Neural cell (in vitro differentiated cells): Measurements from ENCODE around the gene DDX39B. TPM values are rescaled to one million over a fixed set of nuclear protein-coding genes. Genes with fewer than 3 reads are reported as not detected.
"Not testable (repeated sequence)": the region's sequence is repeated elsewhere in the genome, so short reads cannot be mapped to it uniquely, and the experiment has no call there.

ENCODE experiments used
- H2AFZ ChIP-seq: fragments of 200-600, 300-800 bp; sonication (generic), shearing (Covaris generic); 2 replicates; pipeline ENCODE4 v1.6.0; 2014; ENCODE audit warnings: low read depth, mild to moderate bottlenecking, antibody characterized with exemption, low read length, moderate library complexity
- H3F3A ChIP-seq: fragments of 200-600 bp; shearing (Covaris generic); 2 replicates; pipeline ENCODE4 v1.6.1; 2016; ENCODE audit warnings: mild to moderate bottlenecking, moderate library complexity, mixed read lengths, antibody characterized with exemption, low read length; ENCODE audit not compliant: insufficient read depth, poor library complexity, severe bottlenecking
- H3K27ac ChIP-seq: fragments of 200-600, 300-800 bp; sonication (generic), shearing (Covaris generic); 2 replicates; pipeline ENCODE4 v1.5.1; 2014; ENCODE audit warnings: mild to moderate bottlenecking, low read length, moderate library complexity
- H3K27me3 ChIP-seq: fragments of 300-800, 200-600 bp; sonication (generic), shearing (Covaris generic); 2 replicates; pipeline ENCODE4 v1.6.0; 2014; ENCODE audit warnings: mild to moderate bottlenecking, low read depth, low read length, moderate library complexity; ENCODE audit not compliant: insufficient read depth
- H3K36me3 ChIP-seq: fragments of 300-800, 200-600 bp; sonication (generic), shearing (Covaris generic); 2 replicates; pipeline ENCODE4 v1.5.1; 2014; ENCODE audit warnings: mild to moderate bottlenecking, antibody characterized with exemption, low read length, moderate library complexity; ENCODE audit not compliant: insufficient read depth
- H3K4me2 ChIP-seq: fragments of 300-800, 200-600 bp; sonication (generic), shearing (Covaris generic); 2 replicates; pipeline ENCODE4 v1.6.0; 2014; ENCODE audit warnings: mild to moderate bottlenecking, low read length
- H3K4me3 ChIP-seq: fragments of 300-800, 200-600 bp; sonication (generic), shearing (Covaris generic); 2 replicates; pipeline ENCODE4 v1.5.1; 2014; ENCODE audit warnings: mild to moderate bottlenecking, low read length, moderate library complexity
- H3K79me2 ChIP-seq: fragments of 200-600 bp; shearing (Covaris generic); replicated peaks from 2 replicates; pipeline ENCODE4 v1.6.0; 2014; ENCODE audit warnings: mild to moderate bottlenecking, low read length, moderate library complexity; ENCODE audit not compliant: insufficient read depth
- H3K9ac ChIP-seq: fragments of 300-800, 200-600 bp; sonication (generic), shearing (Covaris generic); 2 replicates; pipeline ENCODE4 v1.6.1; 2016; ENCODE audit warnings: mild to moderate bottlenecking, low read length, mixed read lengths
- H3K9me2 ChIP-seq: fragments of 200-600 bp; shearing (Covaris generic); 2 replicates; pipeline ENCODE4 v1.6.1; 2016; ENCODE audit warnings: mild to moderate bottlenecking, low read length, mixed read lengths; ENCODE audit not compliant: insufficient read depth
- H3K9me3 ChIP-seq: fragments of 200-600, 300-800 bp; sonication (generic), shearing (Covaris generic); 2 replicates; pipeline ENCODE4 v1.6.1; 2016; ENCODE audit warnings: mild to moderate bottlenecking, mixed run types, low read length, moderate library complexity, mixed read lengths
- H4K20me1 ChIP-seq: fragments of 200-600 bp; shearing (Covaris generic); 2 replicates; pipeline ENCODE4 v1.6.1; 2016; ENCODE audit warnings: mild to moderate bottlenecking, mixed run types; ENCODE audit not compliant: insufficient read depth
- CTCF ChIP-seq: fragments of 450-650 bp; IDR thresholded peaks from 2 replicates; pipeline ENCODE4 v1.5.1; 2014; ENCODE audit warnings: antibody characterized with exemption, mild to moderate bottlenecking, moderate library complexity; ENCODE audit not compliant: poor library complexity, severe bottlenecking
- EP300 ChIP-seq: fragments of 450-650 bp; conservative IDR thresholded peaks from 2 replicates; pipeline ENCODE4 v1.6.1; 2014; ENCODE audit warnings: antibody characterized with exemption, mild to moderate bottlenecking, moderate library complexity; ENCODE audit not compliant: poor library complexity, severe bottlenecking
- EZH2 ChIP-seq: fragments of 200-600, 300-800 bp; shearing (Covaris generic), sonication (generic); IDR thresholded peaks from 2 replicates; pipeline ENCODE4 v1.6.1; 2014; ENCODE audit warnings: antibody characterized with exemption, low read length, borderline replicate concordance, mild to moderate bottlenecking; ENCODE audit not compliant: insufficient read depth, poor library complexity, severe bottlenecking
- MXI1 ChIP-seq: fragments of 450-650 bp; conservative IDR thresholded peaks from 2 replicates; pipeline ENCODE4 v1.6.1; 2014; ENCODE audit warnings: antibody characterized with exemption, mild to moderate bottlenecking; ENCODE audit not compliant: poor library complexity, severe bottlenecking
- POLR2AphosphoS5 ChIP-seq: IDR thresholded peaks from 2 replicates; pipeline ENCODE4 v1.6.1; 2012
- RAD21 ChIP-seq: fragments of 450-650 bp; conservative IDR thresholded peaks from 2 replicates; pipeline ENCODE4 v1.6.1; 2014; ENCODE audit warnings: antibody characterized with exemption, mild to moderate bottlenecking, moderate library complexity
- REST ChIP-seq: IDR thresholded peaks from 2 replicates; pipeline ENCODE4 v1.6.1; 2012; ENCODE audit warnings: borderline replicate concordance
- SMC3 ChIP-seq: fragments of 450-650 bp; conservative IDR thresholded peaks from 2 replicates; pipeline ENCODE4 v1.6.1; 2014; ENCODE audit warnings: antibody characterized with exemption, mild to moderate bottlenecking, moderate library complexity; ENCODE audit not compliant: poor library complexity
- TAF1 ChIP-seq: IDR thresholded peaks from 2 replicates; pipeline ENCODE4 v1.6.1; 2012; ENCODE audit warnings: low read depth
- polyA plus RNA-seq: library from polyadenylated mRNA; depleted of rRNA; stranded (reverse); fragments of >200 nt; gene quantifications from 2 replicates; pipeline ENCODE4 v1.2.3, GENCODE V29; 2014

The DDX39B gene
- polyA plus RNA-seq, 1 donor from 2014 or later, result 313 TPM

- H2AFZ ChIP-seq, result no peak overlapping the region
- no peaks in the 10 kb centered on the region for H3K27me3 ChIP-seq
- peaks cover 11% of the 10 kb centered on the region for H3K79me2 ChIP-seq
- H3K4me2 ChIP-seq, result no peak overlapping the region
- H4K20me1 ChIP-seq, result no peaks in the 10 kb centered on the region
- H3F3A ChIP-seq, result no peaks in the 10 kb centered on the region
- TF ChIP-seq MXI1 (no peak), SMC3 (no peak), RAD21 (no peak), EZH2 (no peak)
- no peaks in the 10 kb centered on the region for H3K9me3 ChIP-seq
- H3K4me3 ChIP-seq, result no peak overlapping the region
- no peak overlapping the region for H3K9ac ChIP-seq
- no peaks in the 10 kb centered on the region for H3K9me2 ChIP-seq
- H3K36me3 ChIP-seq, result no peaks in the 10 kb centered on the region
- no peak overlapping the region for H3K27ac ChIP-seq
These were observed 14.5 kb upstream of the DDX39B start for GRCh38 chr6:31556307-31556706.

GRCh38 chr6:31551371-31551770, 9.6 kb upstream of the DDX39B start:
- H3K79me2 ChIP-seq, result peaks cover 26% of the 10 kb centered on the region
- H3K36me3 ChIP-seq, H3K4me3 ChIP-seq, H3K9me2 ChIP-seq, H4K20me1 ChIP-seq, H3K9ac ChIP-seq, H3K9me3 ChIP-seq, H3K27me3 ChIP-seq, H3F3A ChIP-seq, H3K4me2 ChIP-seq, H2AFZ ChIP-seq, H3K27ac ChIP-seq: not testable (repeated sequence)
- TF ChIP-seq RAD21 (peak; percentile 22), SMC3 (peak; percentile 19)

- H3K9me2 ChIP-seq, result no peaks in the 10 kb centered on the region
- H3K9ac ChIP-seq, result peak overlapping the region; percentile 80
- H3K27ac ChIP-seq, result peak overlapping the region; percentile 93
- no peaks in the 10 kb centered on the region for H3F3A ChIP-seq
- peaks cover 38% of the 10 kb centered on the region for H3K79me2 ChIP-seq
- peak overlapping the region; percentile 99 for H3K4me2 ChIP-seq
- no peaks in the 10 kb centered on the region for H3K27me3 ChIP-seq
- TF ChIP-seq EZH2, result no peak
- no peak for TF ChIP-seq TAF1
- no peak for TF ChIP-seq MXI1
- no peak for TF ChIP-seq EP300
- no peak for TF ChIP-seq POLR2AphosphoS5
- TF ChIP-seq REST, result no peak
- no peak for TF ChIP-seq SMC3
- TF ChIP-seq CTCF, result no peak
- TF ChIP-seq RAD21, result no peak
- no peak overlapping the region for H2AFZ ChIP-seq
- peak overlapping the region; percentile 69 for H3K4me3 ChIP-seq
- no peaks in the 10 kb centered on the region for H4K20me1 ChIP-seq
- peaks cover 7% of the 10 kb centered on the region for H3K36me3 ChIP-seq
- H3K9me3 ChIP-seq, result no peaks in the 10 kb centered on the region
These were observed 6.7 kb upstream of the DDX39B start for GRCh38 chr6:31548544-31548873.
